Heart left ventricle (tissue), 13 donors: ENCODE data around the gene STPG3.

Experiments used
- POLR2A ChIP-seq, 2 donors: fragments of 450-650 bp; IDR thresholded peaks; one replicate each; pipeline ENCODE4 v1.6.1; 2017; ENCODE audit warnings: antibody characterized with exemption in 2 of 2, mild to moderate bottlenecking in 2 of 2, moderate library complexity in 2 of 2
- TF ChIP-seq, protein P1 (sequence below), 12 donors: fragments of 200-600 bp; sonication (generic) in 4 of 12; IDR thresholded peaks; one replicate each; pipeline versions ENCODE4 v1.5.0 to v1.8.0; 2018 to 2022; ENCODE audit warnings: antibody characterized with exemption in 12 of 12, mild to moderate bottlenecking in 5 of 12
- donor health status: ischemic (EF 13 %, LVEDD 7.1; RV severe dilation, severe dysfunction).
- donor health status: DM: no; HTN: yes; CAD: no.
- donor health status: DM: no; HTN: no; CAD: no.
- donor health status: ischemic (EF 25% LVEDD 6.9; RV normal size, moderate dysfunction).
- donor health status: ischemic (EF 25% LVEDD 5.7; RV mildly dilated, moderate dysfunction).
- donor health status: ischemic (EF 35%, LVEDD 5.7; RV mildly dilated, moderate dysfunction).
- donor health status: nonischemic (EF 11% LVEDD 7.7; RV severe dilation, severe dysfunction).
- donor health status: DM: yes; HTN: yes; CAD: no.
- donor health status: PGD.
- donor health status: ischemic (EF 29% LVEDD 5.4; RV normal size, mild dysfunction).
- donor health status: nonischemic (EF 23%, LVEDD 6.1; RV moderate dilation, normal function).

DNA sequence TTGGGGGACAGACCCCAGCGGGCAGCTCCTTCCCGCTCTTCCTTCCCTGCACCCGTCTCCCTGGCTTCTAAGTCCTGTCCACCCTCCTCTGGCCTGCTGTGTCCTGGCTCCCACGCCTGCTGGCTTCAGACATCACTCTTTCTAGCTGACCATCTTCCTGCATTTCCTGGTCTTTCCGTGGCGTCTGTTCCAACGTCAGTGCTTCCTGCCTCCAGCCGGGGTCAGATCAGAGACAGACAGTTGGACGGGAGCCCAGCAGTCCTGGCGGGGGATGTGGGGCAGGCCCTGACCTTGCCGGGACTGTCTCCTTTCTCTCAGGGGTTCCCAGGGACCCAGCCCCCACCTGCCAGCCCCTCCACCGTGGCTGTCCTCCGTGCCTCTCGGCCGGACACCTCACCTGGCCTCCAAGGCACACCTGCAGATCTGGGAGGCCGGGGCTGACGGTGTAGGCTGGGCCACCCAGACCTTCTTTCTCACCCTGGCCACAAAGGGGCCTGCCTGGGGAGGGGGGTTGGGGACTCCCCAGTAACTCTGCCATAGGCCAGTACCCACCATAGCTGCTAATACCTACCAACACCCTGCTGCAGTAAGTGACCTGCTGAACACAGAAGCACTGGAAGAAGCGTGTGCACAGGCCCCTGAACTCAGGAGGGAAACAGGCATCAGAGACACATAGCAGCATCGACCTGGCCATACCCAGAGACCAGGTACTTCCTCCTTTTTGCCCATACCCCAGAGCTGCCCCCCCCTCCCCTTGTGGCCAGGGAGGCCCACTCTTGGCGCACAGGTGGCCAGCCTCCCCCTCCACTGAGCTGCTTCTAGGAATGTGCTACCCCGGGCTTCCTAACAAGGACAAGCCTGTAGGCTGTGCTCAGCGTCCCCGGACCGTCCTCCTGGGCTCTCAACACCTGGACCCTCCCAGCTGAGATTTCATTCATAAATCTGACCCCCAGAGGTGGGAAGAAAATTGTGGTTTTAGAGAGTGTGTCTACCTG lies 45.9 kb downstream of the STPG3 start:
- TF ChIP-seq, protein P1, sequence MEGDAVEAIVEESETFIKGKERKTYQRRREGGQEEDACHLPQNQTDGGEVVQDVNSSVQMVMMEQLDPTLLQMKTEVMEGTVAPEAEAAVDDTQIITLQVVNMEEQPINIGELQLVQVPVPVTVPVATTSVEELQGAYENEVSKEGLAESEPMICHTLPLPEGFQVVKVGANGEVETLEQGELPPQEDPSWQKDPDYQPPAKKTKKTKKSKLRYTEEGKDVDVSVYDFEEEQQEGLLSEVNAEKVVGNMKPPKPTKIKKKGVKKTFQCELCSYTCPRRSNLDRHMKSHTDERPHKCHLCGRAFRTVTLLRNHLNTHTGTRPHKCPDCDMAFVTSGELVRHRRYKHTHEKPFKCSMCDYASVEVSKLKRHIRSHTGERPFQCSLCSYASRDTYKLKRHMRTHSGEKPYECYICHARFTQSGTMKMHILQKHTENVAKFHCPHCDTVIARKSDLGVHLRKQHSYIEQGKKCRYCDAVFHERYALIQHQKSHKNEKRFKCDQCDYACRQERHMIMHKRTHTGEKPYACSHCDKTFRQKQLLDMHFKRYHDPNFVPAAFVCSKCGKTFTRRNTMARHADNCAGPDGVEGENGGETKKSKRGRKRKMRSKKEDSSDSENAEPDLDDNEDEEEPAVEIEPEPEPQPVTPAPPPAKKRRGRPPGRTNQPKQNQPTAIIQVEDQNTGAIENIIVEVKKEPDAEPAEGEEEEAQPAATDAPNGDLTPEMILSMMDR (IDR thresholded peaks at IDR 0.05): no peak
- TF ChIP-seq POLR2A (IDR thresholded peaks at IDR 0.05): peak in 1 of 2 donors; percentile 38
